Vagina (tissue), 2 donors: ENCODE measurements around the gene TRAF2. TPM values are rescaled to one million over a fixed set of nuclear protein-coding genes. Genes with fewer than 3 reads are reported as not detected.
"Not testable (repeated sequence)": the region's sequence is repeated elsewhere in the genome, so short reads cannot be mapped to it uniquely, and the experiment has no call there.

Experiments
- DNase-seq, 2 donors: peaks; one replicate each; pipeline ENCODE4 v3.0.0-alpha.2; 2017; ENCODE audit errors: extremely low spot score in 2 of 2
- H3K27ac ChIP-seq: fragments of 200-600 bp; sonication (generic); one replicate; pipeline ENCODE4 v1.5.1; 2019
- H3K27me3 ChIP-seq: fragments of 200-600 bp; sonication (generic); one replicate; pipeline ENCODE4 v1.5.1; 2019
- H3K36me3 ChIP-seq, 2 donors: fragments of 200-600 bp; sonication (generic); one replicate each; pipeline ENCODE4 v1.5.1; 2017 to 2019
- H3K4me1 ChIP-seq: fragments of 200-600 bp; sonication (generic); one replicate; pipeline ENCODE4 v1.5.1; 2019
- H3K4me3 ChIP-seq, 2 donors: fragments of 200-600 bp; sonication (generic); 1 replicate in 1 of 2; 2 replicates in 1 of 2; pipeline ENCODE4 v1.5.1; 2016 to 2019
- H3K9me3 ChIP-seq: fragments of 200-600 bp; sonication (generic); one replicate; pipeline ENCODE4 v1.5.1; 2019
- CTCF ChIP-seq, 3 experiments: fragments of 450-650 bp in 2 of 3; fragments of 200-600 bp in 1 of 3; sonication (generic) in 1 of 3; IDR thresholded peaks; one replicate each; pipeline ENCODE4 v1.5.1; 2017 to 2019; ENCODE audit warnings: antibody characterized with exemption in 3 of 3, mild to moderate bottlenecking in 2 of 3, moderate library complexity in 2 of 3
- POLR2A ChIP-seq, 2 donors: fragments of 450-650 bp; IDR thresholded peaks; one replicate each; pipeline ENCODE4 v1.6.1; 2017; ENCODE audit warnings: antibody characterized with exemption in 2 of 2, mild to moderate bottlenecking in 2 of 2, moderate library complexity in 2 of 2
- POLR2AphosphoS5 ChIP-seq, 2 donors: sonication (generic); formaldehyde crosslinking; IDR thresholded peaks; one replicate each; pipeline ENCODE4 v1.9.0; 2017; ENCODE audit warnings: antibody characterized with exemption in 2 of 2, mild to moderate bottlenecking in 2 of 2, low read depth in 1 of 2; ENCODE audit not compliant: insufficient read depth in 1 of 2
- intact Hi-C: fragments of 100-400 bp; cut with DNase I; formaldehyde crosslinking; loops from one replicate; pipeline ENCODE4 v1.15.1; 2023
- total RNA-seq: library from RNA; depleted of rRNA; stranded (reverse); fragments of >200 nt; gene quantifications from one replicate; pipeline ENCODE4 v1.2.3, GENCODE V29; 2016

TRAF2 gene
- total RNA-seq, 1 donor from 2014 or later, result 12.8 TPM

- Histone ChIP-seq H3K4me3 (peak overlapping the region; percentile 95 to 97), H3K36me3 (peaks cover 0 to 35% of the 10 kb centered on the region in 2 donors), H3K4me1 (peaks cover 32% of the 10 kb centered on the region), H3K27ac (peak overlapping the region; percentile 69), H3K27me3 (no peaks in the 10 kb centered on the region), H3K9me3 (no peaks in the 10 kb centered on the region)
- no peak for DNase-seq
- intact Hi-C loops, result no loop called here
- no peak for TF ChIP-seq POLR2AphosphoS5 (IDR thresholded peaks at IDR 0.05; ENCODE audit: insufficient read depth in 1 of 2, low read depth in 1 of 2)
- no peak for TF ChIP-seq POLR2A (IDR thresholded peaks at IDR 0.05)
- no peak for TF ChIP-seq CTCF (IDR thresholded peaks at IDR 0.05)
Measured at GRCh38 chr9:136865041-136865767, 21.1 kb upstream of the TRAF2 start.

- no peak for DNase-seq
Measured at GRCh38 chr9:136865768-136866103, 20.6 kb upstream of the TRAF2 start.

GRCh38 chr9:136866898-136867421 lies 19.4 kb upstream of the TRAF2 start:
- H3K9me3 ChIP-seq, DNase-seq, H3K27me3 ChIP-seq, H3K27ac ChIP-seq, intact Hi-C loops: not testable (repeated sequence)
- Histone ChIP-seq H3K4me1 (peaks cover 32% of the 10 kb centered on the region), H3K36me3 (peaks cover 0 to 18% of the 10 kb centered on the region in 2 donors), H3K4me3 (peak overlapping the region; percentile 95 to 97)

More at GRCh38 chr9:136865768-136866103, 20.6 kb upstream of the TRAF2 start:
- Histone ChIP-seq H3K36me3 (peaks cover 0 to 30% of the 10 kb centered on the region in 2 donors), H3K27me3 (no peaks in the 10 kb centered on the region), H3K27ac (peak overlapping the region; percentile 69), H3K4me1 (peaks cover 32% of the 10 kb centered on the region), H3K4me3 (peak overlapping the region; percentile 95 to 97), H3K9me3 (no peaks in the 10 kb centered on the region)
- TF ChIP-seq POLR2A (IDR thresholded peaks at IDR 0.05), result no peak
- no peak for TF ChIP-seq CTCF (IDR thresholded peaks at IDR 0.05)
- TF ChIP-seq POLR2AphosphoS5 (IDR thresholded peaks at IDR 0.05; ENCODE audit: insufficient read depth in 1 of 2, low read depth in 1 of 2), result no peak
- intact Hi-C loops, result no loop called here

DNA sequence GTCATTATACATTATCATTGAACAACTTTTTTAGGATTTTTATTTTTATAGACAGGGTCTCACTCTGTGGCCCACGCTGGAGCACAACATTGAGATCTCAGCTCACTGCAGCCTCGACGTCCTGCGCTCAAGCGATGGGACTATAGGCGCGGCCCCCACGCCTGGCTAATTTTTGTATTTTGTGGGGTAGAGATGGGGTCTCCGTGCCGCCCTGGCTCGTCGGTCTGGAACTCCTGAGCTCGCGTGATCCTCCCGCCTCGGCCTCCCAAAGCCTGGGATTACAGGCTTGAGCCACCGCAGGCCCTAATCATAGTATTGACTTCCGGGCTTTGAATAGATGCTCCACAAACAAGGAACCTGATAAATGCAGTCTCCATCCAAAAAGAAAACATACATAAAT lies 18.8 kb upstream of the TRAF2 start:
- H3K27ac ChIP-seq, result no peak overlapping the region
- H3K36me3 ChIP-seq, result peaks cover 0 to 13% of the 10 kb centered on the region in 2 donors
- peaks cover 32% of the 10 kb centered on the region for H3K4me1 ChIP-seq
- intact Hi-C loops, result no loop called here
- TF ChIP-seq CTCF (IDR thresholded peaks at IDR 0.05) (no peak), POLR2AphosphoS5 (IDR thresholded peaks at IDR 0.05; ENCODE audit: insufficient read depth in 1 of 2, low read depth in 1 of 2) (no peak), POLR2A (IDR thresholded peaks at IDR 0.05) (no peak)
- no peaks in the 10 kb centered on the region for H3K9me3 ChIP-seq
- no peaks in the 10 kb centered on the region for H3K27me3 ChIP-seq
- DNase-seq, result no peak
- no peak overlapping the region for H3K4me3 ChIP-seq

GRCh38 chr9:136867917-136868316 lies 18.4 kb upstream of the TRAF2 start:
- intact Hi-C loops, result no loop called here
- peak in 1 of 2 donors; percentile 76 for DNase-seq
- no peak for TF ChIP-seq POLR2AphosphoS5 (IDR thresholded peaks at IDR 0.05; ENCODE audit: insufficient read depth in 1 of 2, low read depth in 1 of 2)
- TF ChIP-seq POLR2A (IDR thresholded peaks at IDR 0.05), result no peak
- TF ChIP-seq CTCF (IDR thresholded peaks at IDR 0.05), result no peak

More at GRCh38 chr9:136867917-136868316, 18.4 kb upstream of the TRAF2 start:
- Histone ChIP-seq H3K9me3 (no peaks in the 10 kb centered on the region), H3K4me1 (peaks cover 32% of the 10 kb centered on the region), H3K4me3 (no peak overlapping the region), H3K27me3 (no peaks in the 10 kb centered on the region), H3K36me3 (peaks cover 0 to 8% of the 10 kb centered on the region in 2 donors), H3K27ac (no peak overlapping the region)
